Endothelial cell of umbilical vein (primary cell): ENCODE data around the gene CLNK. TPM values are rescaled to one million over a fixed set of nuclear protein-coding genes. Genes with fewer than 3 reads are reported as not detected.

Experiments used
- BruUV-seq: library from RNA; stranded (reverse); fragments of 400-500 nt; replicated peaks from 2 replicates; lab custom pipeline; 2021; lab: Mats Ljungman, UMichigan
- CTCF ChIA-PET: fragments of 300-600, 350-600 bp; sonication (Branson Sonifier 250); formaldehyde crosslinking; loops from one replicate; lab custom pipeline; 2021; ENCODE audit warnings: antibody characterized with exemption, inconsistent platforms; lab: Charles Lee
- POLR2A ChIA-PET: fragments of 300-600, 350-600 bp; sonication (Branson Sonifier 250); formaldehyde crosslinking; loops from one replicate; lab custom pipeline; 2021; ENCODE audit warnings: antibody characterized with exemption, inconsistent platforms; lab: Charles Lee
- DNase-seq: peaks from one replicate; pipeline ENCODE4 v3.0.0-alpha.2; 2011; ENCODE audit warnings: low read depth, low spot score
- FAIRE-seq: peaks from 2 replicates; lab custom pipeline; 2011; peaks lifted over from hg19 to GRCh38; lab: Jason Lieb, UNC
- H2AFZ ChIP-seq: 2 replicates; pipeline ENCODE4 v1.6.0; 2012; ENCODE audit warnings: low read depth, low read length, control low read depth, inconsistent platforms
- H3K27ac ChIP-seq: 2 replicates; pipeline ENCODE4 v1.5.1; 2011; ENCODE audit warnings: low read depth, mild to moderate bottlenecking, control low read depth, low read length, moderate library complexity; ENCODE audit not compliant: insufficient read depth
- H3K27me3 ChIP-seq, 2 experiments: 2 replicates each; pipeline versions ENCODE4 v1.6.0 to v1.6.1; 2011; ENCODE audit warnings: low read length in 2 of 2, mixed read lengths in 1 of 2; ENCODE audit not compliant: control insufficient read depth in 2 of 2, insufficient read depth in 2 of 2
- H3K36me3 ChIP-seq, 2 experiments: 2 replicates in 1 of 2; 3 replicates in 1 of 2; pipeline ENCODE4 v1.5.1; 2011; ENCODE audit warnings: low read length in 2 of 2, mild to moderate bottlenecking in 1 of 2, moderate library complexity in 1 of 2; ENCODE audit not compliant: control insufficient read depth in 2 of 2, insufficient read depth in 2 of 2; ENCODE audit errors: extremely low read depth in 1 of 2
- H3K4me1 ChIP-seq: 3 replicates; pipeline ENCODE4 v1.5.1; 2011; ENCODE audit warnings: mild to moderate bottlenecking, low read length; ENCODE audit not compliant: control insufficient read depth, insufficient read depth; ENCODE audit errors: extremely low read depth
- H3K4me2 ChIP-seq: 2 replicates; pipeline ENCODE4 v1.6.1; 2011; ENCODE audit warnings: low read length, control low read depth, mixed read lengths; ENCODE audit not compliant: insufficient read depth
- H3K4me3 ChIP-seq, 3 experiments: fragments of 200-600 bp in 1 of 3; sonication (generic), shearing (Covaris generic) in 1 of 3; replicated peaks in 1 of 3; 2 replicates each; pipeline ENCODE4 v1.5.1; 2011 to 2016; ENCODE audit warnings: control low read depth in 3 of 3, low read length in 3 of 3, mild to moderate bottlenecking in 2 of 3, inconsistent platforms in 1 of 3, low read depth in 1 of 3, moderate library complexity in 1 of 3; ENCODE audit not compliant: insufficient read depth in 1 of 3
- H3K79me2 ChIP-seq: 2 replicates; pipeline ENCODE4 v1.6.0; 2012; ENCODE audit warnings: low read length, inconsistent platforms; ENCODE audit not compliant: control insufficient read depth, insufficient read depth
- H3K9ac ChIP-seq: replicated peaks from 2 replicates; pipeline ENCODE3; 2011; ENCODE audit warnings: low read length, control low read depth; ENCODE audit not compliant: insufficient read depth; ENCODE audit errors: extremely low read depth
- H3K9me1 ChIP-seq: replicated peaks from 3 replicates; pipeline ENCODE4 v1.6.0; 2011; ENCODE audit warnings: mild to moderate bottlenecking, low read length; ENCODE audit not compliant: control insufficient read depth, insufficient read depth; ENCODE audit errors: extremely low read depth
- H3K9me3 ChIP-seq: replicated peaks from 2 replicates; pipeline ENCODE4 v1.5.1; 2012; ENCODE audit warnings: low read length, inconsistent platforms; ENCODE audit not compliant: control insufficient read depth, insufficient read depth
- H4K20me1 ChIP-seq: replicated peaks from 2 replicates; pipeline ENCODE3; 2011; ENCODE audit warnings: mild to moderate bottlenecking, low read length; ENCODE audit not compliant: control insufficient read depth, insufficient read depth; ENCODE audit errors: extremely low read depth
- CTCF ChIP-seq, 2 donors: IDR thresholded peaks; 1 replicate in 1 of 2; 2 replicates in 1 of 2; pipeline ENCODE4 v1.5.1; 2011; ENCODE audit warnings: low read length in 2 of 2, mild to moderate bottlenecking in 2 of 2, moderate library complexity in 2 of 2, control low read depth in 1 of 2, inconsistent platforms in 1 of 2, low read depth in 1 of 2; ENCODE audit not compliant: insufficient read depth in 1 of 2; ENCODE audit errors: extremely low read depth in 1 of 2
- EZH2 ChIP-seq: IDR thresholded peaks from 2 replicates; pipeline ENCODE4 v1.6.1; 2012; ENCODE audit warnings: borderline replicate concordance, low read depth, mild to moderate bottlenecking, moderate library complexity, low read length, inconsistent platforms; ENCODE audit not compliant: severe bottlenecking
- FOS ChIP-seq: IDR thresholded peaks from 2 replicates; pipeline ENCODE4 v1.6.1; 2011; ENCODE audit warnings: mild to moderate bottlenecking, low read length, moderate library complexity, borderline replicate concordance; ENCODE audit not compliant: insufficient read depth
- GATA2 ChIP-seq: IDR thresholded peaks from 2 replicates; pipeline ENCODE4 v1.7.0; 2011; ENCODE audit warnings: low read depth, mild to moderate bottlenecking, moderate library complexity, mixed read lengths, low read length; ENCODE audit not compliant: insufficient read length, insufficient read depth
- JUN ChIP-seq: IDR thresholded peaks from 2 replicates; pipeline ENCODE4 v1.6.1; 2011; ENCODE audit warnings: borderline replicate concordance, low read depth; ENCODE audit not compliant: insufficient read length, insufficient read depth
- MAX ChIP-seq: IDR thresholded peaks from 2 replicates; pipeline ENCODE4 v1.6.1; 2011; ENCODE audit not compliant: insufficient read depth, insufficient read length
- MYC ChIP-seq: IDR thresholded peaks from one replicate; pipeline ENCODE4 v1.6.1; 2011; ENCODE audit warnings: mild to moderate bottlenecking, low read depth, low read length
- POLR2A ChIP-seq: IDR thresholded peaks from 2 replicates; pipeline ENCODE4 v1.6.1; 2012; ENCODE audit warnings: low read depth, mild to moderate bottlenecking, control low read depth, low read length
- POLR2AphosphoS5 ChIP-seq: IDR thresholded peaks from 2 replicates; pipeline ENCODE4 v1.6.1; 2012; ENCODE audit warnings: low read depth, mild to moderate bottlenecking, control low read depth, low read length, moderate library complexity; ENCODE audit not compliant: insufficient read depth
- dilution Hi-C: fragments of 300-500 bp; cut with MboI; formaldehyde crosslinking; loops from one replicate; pipeline ENCODE4 v1.15.0; 2019; ENCODE audit warnings: low sequenced_read_pairs; ENCODE audit not compliant: extremely low pct_ligation_motif_present
- intact Hi-C: fragments of 100-400 bp; cut with micrococcal nuclease; formaldehyde crosslinking; loops from one replicate; pipeline ENCODE4 v1.10.0; 2022
- polyA plus RNA-seq, 4 experiments: library from polyadenylated mRNA; depleted of rRNA in 3 of 4; stranded (reverse) in 3 of 4; unstranded in 1 of 4; fragments of >200 nt; gene quantifications; 2 replicates each; pipeline versions ENCODE4 v1.2.1 to v1.2.3, GENCODE V29; 2011 to 2012; ENCODE audit warnings: missing spikeins in 1 of 4
- total RNA-seq: library from RNA; stranded (reverse); gene quantifications from 2 replicates; pipeline ENCODE4 v1.2.3, GENCODE V29; 2021

The CLNK gene
- total and polyA plus RNA-seq, 2 donors (not counting 3 experiments of a cell fraction or from before 2014, with no cell fraction given): not detected

GRCh38 chr4:10506077-10506476, 178.5 kb downstream of the CLNK start:
- dilution Hi-C loops (no loop called here), intact Hi-C loops (no loop called here)
- no peaks in the 10 kb centered on the region for H3K79me2 ChIP-seq
- no peak overlapping the region for H3K27ac ChIP-seq
- CTCF ChIA-PET: no interaction called here
- no peak overlapping the region for H2AFZ ChIP-seq
- no peak for TF ChIP-seq JUN
- no peak for TF ChIP-seq FOS
- no peak for TF ChIP-seq MAX
- TF ChIP-seq GATA2: no peak
- no peak for TF ChIP-seq POLR2A
- TF ChIP-seq EZH2: no peak
- no peak for TF ChIP-seq POLR2AphosphoS5
- TF ChIP-seq CTCF (IDR thresholded peaks at IDR 0.05; ENCODE audit: extremely low read depth in 1 of 2, insufficient read depth in 1 of 2, low read depth in 1 of 2, low read length in 2 of 2): no peak
- TF ChIP-seq MYC: no peak
- H3K9me3 ChIP-seq: no peaks in the 10 kb centered on the region
- DNase-seq (no peak), FAIRE-seq (no peak)
- BruUV-seq: no TSS peak
- H3K4me1 ChIP-seq: no peaks in the 10 kb centered on the region
- POLR2A ChIA-PET: no interaction called here
- H3K9me1 ChIP-seq: no peaks in the 10 kb centered on the region
- no peak overlapping the region for H3K4me3 ChIP-seq
- no peaks in the 10 kb centered on the region for H3K36me3 ChIP-seq
- H3K4me2 ChIP-seq: no peak overlapping the region
- no peaks in the 10 kb centered on the region for H4K20me1 ChIP-seq
- no peak overlapping the region for H3K9ac ChIP-seq
- H3K27me3 ChIP-seq: peaks cover 0 to 2% of the 10 kb centered on the region in 2 experiments
